Gastrocnemius medialis (tissue), 4 donors: ENCODE data around the gene GNG3.

ENCODE experiments used
- CTCF ChIP-seq, 5 experiments: fragments of 450-650 bp in 3 of 5; fragments of 200-600 bp in 2 of 5; sonication (generic) in 2 of 5; IDR thresholded peaks in 4 of 5; conservative IDR thresholded peaks in 1 of 5; 1 replicate in 4 of 5; 2 replicates in 1 of 5; pipeline ENCODE4 v1.5.1; 2016 to 2019; ENCODE audit warnings: antibody characterized with exemption in 5 of 5, mild to moderate bottlenecking in 3 of 5, moderate library complexity in 3 of 5
- POLR2A ChIP-seq, 2 donors: fragments of 450-650 bp; IDR thresholded peaks; one replicate each; pipeline ENCODE4 v1.6.1; 2017; ENCODE audit warnings: antibody characterized with exemption in 2 of 2, mild to moderate bottlenecking in 2 of 2, moderate library complexity in 2 of 2

GRCh38 chr11:62726156-62726914, 18.9 kb downstream of the GNG3 start:
- no peak for TF ChIP-seq CTCF (IDR thresholded peaks at IDR 0.05 in 4 of 5, conservative IDR thresholded peaks at IDR 0.05 in 1 of 5)
- TF ChIP-seq POLR2A (IDR thresholded peaks at IDR 0.05), result no peak
